WTC11 (cell line): Measurements from ENCODE around the gene ZDHHC14.

Experiments used
- ATF6 ChIP-seq: sonication (generic); formaldehyde crosslinking; IDR thresholded peaks from 2 replicates; pipeline ENCODE4 v1.8.1; 2023; ENCODE audit warnings: mild to moderate bottlenecking, missing genetic modification reagents
- CBFB ChIP-seq: sonication (generic); formaldehyde crosslinking; IDR thresholded peaks from 2 replicates; pipeline ENCODE4 v1.8.1; 2022; ENCODE audit warnings: mild to moderate bottlenecking, low read depth, missing genetic modification reagents
- CREB1 ChIP-seq: sonication (generic); formaldehyde crosslinking; IDR thresholded peaks from 2 replicates; pipeline ENCODE4 v1.8.0; 2023; ENCODE audit warnings: mild to moderate bottlenecking, missing genetic modification reagents
- CTCF ChIP-seq: fragments of 200-600 bp; IDR thresholded peaks from 2 replicates; pipeline ENCODE4 v1.8.0; 2022; ENCODE audit warnings: antibody characterized with exemption
- ELF4 ChIP-seq: sonication (generic); formaldehyde crosslinking; IDR thresholded peaks from 2 replicates; pipeline ENCODE4 v1.8.1; 2022; ENCODE audit warnings: low read depth, mild to moderate bottlenecking, moderate library complexity, missing genetic modification reagents
- JAZF1 ChIP-seq: fragments of 250-450 bp; sonication (Bioruptor Pico); IDR thresholded peaks from 2 replicates; pipeline ENCODE4 v1.9.0; 2021; ENCODE audit warnings: moderate library complexity, mild to moderate bottlenecking, inconsistent platforms
- MYBL2 ChIP-seq: sonication (generic); formaldehyde crosslinking; IDR thresholded peaks from 2 replicates; pipeline ENCODE4 v1.8.1; 2023; ENCODE audit warnings: mild to moderate bottlenecking, moderate library complexity, missing genetic modification reagents
- NR2C2 ChIP-seq: sonication (generic); formaldehyde crosslinking; IDR thresholded peaks from 2 replicates; pipeline ENCODE4 v1.8.0; 2022; ENCODE audit warnings: mild to moderate bottlenecking, missing genetic modification reagents
- TEAD4 ChIP-seq: sonication (generic); formaldehyde crosslinking; IDR thresholded peaks from 2 replicates; pipeline ENCODE4 v1.8.0; 2022; ENCODE audit warnings: mild to moderate bottlenecking, missing genetic modification reagents
- TF ChIP-seq, protein P1 (sequence below): sonication (generic); formaldehyde crosslinking; IDR thresholded peaks from 2 replicates; pipeline ENCODE4 v1.8.1; 2023; ENCODE audit warnings: mild to moderate bottlenecking, missing genetic modification reagents, moderate library complexity

- TF ChIP-seq CREB1 (CRISPR knock-in tag) (no peak), CTCF (no peak), JAZF1 (CRISPR knock-in tag) (no peak), CBFB (CRISPR knock-in tag) (no peak), NR2C2 (no peak), MYBL2 (no peak), TEAD4 (CRISPR knock-in tag) (no peak), ATF6 (CRISPR knock-in tag) (no peak), ELF4 (CRISPR knock-in tag) (no peak)
- TF ChIP-seq, protein P1, sequence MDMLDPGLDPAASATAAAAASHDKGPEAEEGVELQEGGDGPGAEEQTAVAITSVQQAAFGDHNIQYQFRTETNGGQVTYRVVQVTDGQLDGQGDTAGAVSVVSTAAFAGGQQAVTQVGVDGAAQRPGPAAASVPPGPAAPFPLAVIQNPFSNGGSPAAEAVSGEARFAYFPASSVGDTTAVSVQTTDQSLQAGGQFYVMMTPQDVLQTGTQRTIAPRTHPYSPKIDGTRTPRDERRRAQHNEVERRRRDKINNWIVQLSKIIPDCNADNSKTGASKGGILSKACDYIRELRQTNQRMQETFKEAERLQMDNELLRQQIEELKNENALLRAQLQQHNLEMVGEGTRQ = no peak
These were observed 1.8 kb downstream of the ZDHHC14 start for GRCh38 chr6:157382821-157383220.
